GM21723 (cell line): ENCODE data around the gene AKNA.
A peak's percentile ranks its signal among the peaks of the same experiment; 100 is the strongest.

Source experiments
- ATAC-seq: cut with Tn5 transposase; IDR thresholded peaks from one replicate; pipeline ENCODE4 v1.9.1; 2021; ENCODE audit warnings: mild to moderate bottlenecking, moderate library complexity; ENCODE audit not compliant: unreplicated experiment

The AKNA gene

DNA sequence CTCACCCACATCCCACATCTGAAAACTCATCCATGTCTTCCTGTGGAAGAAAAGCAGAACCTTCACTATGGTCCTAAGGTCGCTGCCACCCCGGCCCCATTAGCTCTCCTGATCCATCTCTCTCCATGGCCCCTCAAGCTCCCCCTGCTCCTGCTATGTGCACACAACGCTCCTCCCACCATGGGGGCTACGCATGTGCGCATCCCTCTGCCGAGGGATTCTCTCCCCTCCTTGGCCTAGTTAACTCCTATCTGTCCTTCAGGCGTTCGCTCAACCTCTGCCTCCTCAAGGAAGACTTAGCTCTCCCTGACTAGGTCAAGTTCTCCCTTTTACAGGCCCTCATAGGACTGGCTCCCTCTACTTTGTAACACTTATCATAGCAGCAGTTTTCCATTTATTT lies 9.8 kb downstream of the AKNA start:
- no peak for ATAC-seq

DNA sequence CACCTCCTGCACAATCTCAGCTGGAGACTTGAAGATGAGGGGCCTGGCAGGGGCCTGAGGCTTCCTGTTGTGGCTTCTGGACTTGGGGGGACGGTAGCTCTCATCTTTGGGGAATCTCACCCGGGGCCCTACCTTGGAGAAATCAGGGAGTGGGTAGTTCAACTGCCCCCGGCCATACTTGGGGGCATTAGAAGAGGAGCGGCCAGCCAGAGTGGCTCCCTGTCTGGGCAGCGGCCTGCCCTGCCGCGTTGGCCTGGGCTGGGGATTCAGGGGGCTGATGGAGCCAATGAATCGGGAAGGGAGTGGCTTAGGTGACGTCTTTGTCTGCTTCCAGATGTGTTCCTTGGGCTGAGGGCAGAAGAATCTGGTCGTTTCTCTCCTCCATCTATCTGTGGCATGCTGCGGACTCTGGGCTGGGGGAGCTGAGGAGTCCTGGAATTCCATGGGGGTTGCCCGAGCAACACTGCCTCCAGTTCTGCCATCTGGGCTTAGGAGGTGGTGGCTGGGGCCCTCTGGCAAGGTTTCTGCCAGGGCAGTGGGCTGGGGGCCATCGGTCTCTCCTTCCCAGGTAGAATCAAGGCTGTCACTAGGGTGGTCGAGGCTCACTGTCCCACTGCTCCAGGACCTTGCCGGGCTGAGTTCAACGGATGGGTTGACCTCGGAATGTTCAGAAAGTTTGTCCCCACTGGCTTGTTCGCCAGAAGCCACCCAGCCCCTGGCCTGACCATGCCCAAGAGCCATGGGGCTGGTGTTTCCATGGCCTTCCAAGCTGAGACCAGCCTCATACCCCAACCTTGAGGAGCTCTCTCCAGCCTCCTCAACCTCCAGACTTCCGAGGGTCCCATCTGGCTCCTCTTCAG lies 11.0 kb downstream of the AKNA start:
- ATAC-seq = no peak

DNA sequence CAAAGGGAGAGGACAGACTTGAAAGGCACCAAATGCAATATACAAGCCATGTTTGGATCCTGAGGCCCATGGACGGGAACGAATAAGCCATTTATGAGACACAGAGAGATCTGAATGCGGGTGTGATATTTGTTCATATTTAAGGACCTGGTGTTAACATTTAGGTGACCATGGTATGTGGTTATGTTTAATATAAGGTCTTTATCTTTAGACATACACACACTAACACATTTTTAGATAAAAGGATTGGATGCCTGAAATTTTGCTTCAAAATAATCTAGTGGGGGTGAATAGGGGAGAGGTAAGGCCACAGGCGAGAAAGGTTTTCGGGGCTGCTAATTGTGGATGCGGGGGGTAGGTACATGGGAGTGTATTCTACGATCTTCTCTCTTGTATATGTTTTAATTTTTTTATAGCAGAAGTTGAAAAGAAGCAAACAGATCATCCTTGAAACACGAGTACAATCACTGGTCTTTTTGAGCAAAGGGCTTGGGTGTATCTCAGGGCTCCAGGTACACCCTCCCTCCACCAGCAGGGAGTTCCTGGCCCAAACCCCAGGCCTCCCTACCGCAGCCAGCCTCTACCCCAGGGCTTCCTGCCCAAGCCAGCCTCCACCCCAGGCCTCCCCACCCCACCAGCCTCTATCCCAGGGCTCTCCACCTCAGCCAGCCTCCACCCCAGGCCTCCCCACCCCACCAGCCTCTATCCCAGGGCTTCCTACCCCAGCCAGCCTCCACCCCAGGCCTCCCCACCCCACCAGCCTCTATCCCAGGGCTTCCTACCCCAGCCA lies 12.2 kb downstream of the AKNA start:
- ATAC-seq = no peak

DNA sequence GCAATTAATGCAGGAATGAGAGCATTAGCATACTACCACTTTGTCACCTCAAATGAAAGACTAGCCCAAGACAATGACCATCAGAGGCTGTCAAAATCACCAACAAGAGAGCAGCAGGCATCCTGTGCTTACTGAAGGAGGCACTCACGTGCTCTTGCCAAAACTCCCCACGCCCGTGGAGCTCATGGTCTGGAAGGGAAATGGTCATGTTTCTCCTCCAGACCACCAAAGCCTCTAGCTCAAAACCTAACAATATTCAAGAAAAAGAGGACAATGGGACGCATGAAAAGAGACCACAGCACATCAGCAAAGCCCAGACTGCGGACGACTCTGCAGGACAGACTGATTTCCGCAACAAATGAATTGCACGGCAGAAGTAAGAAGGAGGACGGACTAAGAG lies 12.8 kb downstream of the AKNA start:
- ATAC-seq = no peak

DNA sequence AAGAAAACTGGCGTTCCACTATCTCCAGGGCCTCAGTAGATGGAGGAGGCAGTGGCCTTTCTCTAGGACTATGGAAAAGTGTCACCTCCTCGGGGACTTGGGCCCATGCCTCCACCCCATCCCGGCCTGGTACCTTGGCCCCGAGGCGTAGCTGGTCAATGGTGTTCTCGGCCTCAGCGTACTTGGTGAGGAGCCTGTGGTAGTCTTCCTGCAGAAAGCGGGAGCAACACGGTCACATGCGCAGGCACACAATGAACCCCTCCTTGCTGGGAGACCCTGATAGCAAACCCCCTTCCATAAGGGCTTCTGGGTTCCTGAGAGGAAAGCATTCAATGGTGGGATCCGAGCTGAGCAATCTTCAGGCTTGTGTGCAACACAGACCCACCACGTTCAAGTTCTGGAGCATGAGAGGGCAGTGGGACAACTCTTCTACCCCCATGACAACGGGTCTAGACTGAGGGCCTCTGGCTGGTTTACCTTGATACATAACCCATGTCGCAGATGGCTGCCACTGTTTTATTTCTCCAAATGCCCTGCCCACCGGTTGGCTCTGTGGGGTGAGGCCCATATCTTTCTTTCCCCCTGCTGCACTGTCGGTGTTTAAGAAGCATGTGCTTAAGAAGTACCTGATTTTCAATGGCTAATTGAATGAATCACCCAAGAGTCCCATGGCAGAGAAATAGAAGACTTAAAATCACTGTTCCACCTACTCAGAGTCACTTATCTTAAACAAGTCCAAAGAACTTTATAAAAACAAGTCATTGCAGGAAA lies 13.6 kb downstream of the AKNA start:
- no peak for ATAC-seq

DNA sequence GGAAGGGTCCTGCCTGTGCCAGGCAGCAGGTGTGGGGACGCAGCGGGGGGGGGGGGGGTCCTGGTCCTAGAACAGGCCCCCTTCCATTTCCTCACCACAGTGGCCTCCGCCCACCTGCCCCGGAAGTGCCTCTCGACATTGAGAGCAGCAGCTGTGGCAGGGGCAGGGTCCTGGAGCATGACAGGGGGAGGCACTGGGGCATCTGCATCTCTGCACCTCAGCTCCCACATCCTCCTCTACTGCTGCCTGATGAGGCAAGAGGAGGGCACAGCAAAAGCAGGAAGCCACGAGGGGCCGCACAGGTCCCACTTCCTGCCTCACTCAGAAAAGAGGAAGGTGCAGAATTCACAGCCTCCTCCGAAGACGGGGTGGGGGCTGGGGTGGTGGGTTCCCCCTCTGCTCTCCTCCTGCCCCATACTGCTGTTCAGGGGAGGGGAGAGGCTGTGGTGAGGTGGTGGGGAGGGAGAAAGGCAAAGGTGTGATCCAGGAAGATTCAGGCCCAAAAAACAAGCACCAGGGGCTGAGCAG lies 14.8 kb downstream of the AKNA start:
- peak; percentile 95 for ATAC-seq

DNA sequence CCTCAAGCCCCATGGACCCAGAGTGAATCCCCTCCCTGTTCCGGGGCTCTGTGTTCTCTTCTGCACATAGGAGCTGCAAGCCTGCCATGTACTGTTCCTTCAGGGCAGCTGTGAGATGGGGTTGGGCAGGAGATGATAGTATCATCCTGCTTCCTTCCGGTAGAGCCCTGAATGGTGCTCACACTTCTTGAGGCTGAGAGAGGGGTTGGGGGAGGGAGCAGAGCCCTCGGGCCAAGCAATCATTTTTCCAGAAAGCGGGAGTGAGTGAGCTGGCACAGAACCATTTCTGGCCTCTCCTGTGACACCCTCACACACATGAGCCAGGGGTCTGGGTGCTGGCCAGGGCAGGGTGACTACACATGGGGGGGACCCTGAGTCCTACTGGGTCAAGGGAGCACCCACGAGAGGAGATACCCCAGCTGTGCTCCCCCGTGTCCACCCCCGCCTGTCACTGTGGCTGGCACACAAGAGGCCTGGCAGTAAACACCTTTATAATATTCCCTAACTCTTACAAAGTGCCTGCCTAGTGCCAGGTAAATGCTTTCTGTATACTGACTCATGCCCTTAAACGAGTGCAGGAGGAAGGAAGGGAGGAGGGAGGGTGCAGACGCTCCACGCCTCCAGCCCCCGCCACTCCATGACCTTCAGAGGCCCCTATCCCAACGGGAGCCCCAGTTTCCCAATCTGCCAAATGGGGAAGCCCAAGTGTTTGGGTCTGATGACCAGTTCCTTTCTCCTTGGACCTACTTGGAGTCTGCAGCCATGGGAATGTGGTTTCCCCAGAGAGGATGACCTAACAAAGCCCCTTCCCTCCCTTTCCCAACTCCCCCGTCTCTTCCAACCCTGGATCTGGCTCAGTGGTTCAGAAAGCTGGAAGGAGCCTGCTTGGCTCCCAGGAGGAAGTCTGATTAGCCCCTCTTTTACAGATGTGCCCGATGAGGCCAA lies 15.5 kb downstream of the AKNA start:
- ATAC-seq = no peak

DNA sequence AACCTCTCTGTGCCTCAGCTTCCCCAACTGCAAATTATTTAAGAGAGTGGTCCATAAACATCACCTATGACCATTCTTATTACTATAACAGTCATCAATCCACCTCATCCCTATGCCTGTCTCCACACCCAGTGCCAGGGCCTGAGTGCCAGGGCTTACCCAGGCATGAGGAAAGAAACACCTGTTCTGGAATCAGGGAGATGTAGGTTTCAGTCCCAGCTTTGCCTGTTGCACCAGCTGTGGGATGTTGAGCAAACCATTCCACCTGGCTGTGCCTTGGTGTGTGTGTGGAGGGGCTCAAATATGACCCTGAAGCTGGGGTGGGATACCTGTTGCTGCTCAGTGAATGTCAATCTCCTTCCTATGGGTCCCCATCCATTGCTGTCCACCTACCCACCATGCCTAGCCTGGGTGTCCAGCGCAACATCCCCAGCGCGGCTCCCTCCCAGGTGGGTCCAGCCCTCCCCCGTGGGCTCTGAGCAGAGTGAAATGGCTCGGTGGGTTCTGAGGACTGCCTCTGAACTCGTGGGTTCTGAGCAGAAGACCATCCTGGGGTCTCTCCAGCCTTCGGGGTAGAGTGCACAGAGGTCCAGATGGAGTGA lies 16.3 kb downstream of the AKNA start:
- ATAC-seq = no peak

DNA sequence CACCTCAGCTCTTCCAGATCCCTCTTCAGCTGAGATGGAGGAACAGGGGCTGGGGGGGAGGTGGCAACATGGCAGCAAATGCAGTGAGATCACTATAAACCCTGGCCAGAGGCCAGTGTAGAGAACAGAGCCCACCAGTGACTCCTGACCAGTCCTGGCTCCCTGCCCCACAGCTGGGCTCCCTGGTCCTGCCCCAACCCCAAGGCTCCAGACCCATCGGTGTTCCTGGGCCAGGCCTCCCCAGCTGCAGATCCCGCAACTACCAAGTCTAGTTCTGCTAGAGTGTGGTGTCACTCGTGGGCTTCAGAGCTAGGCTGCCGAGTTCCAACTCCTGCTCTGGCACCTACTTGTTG lies 16.8 kb downstream of the AKNA start:
- ATAC-seq = no peak

DNA sequence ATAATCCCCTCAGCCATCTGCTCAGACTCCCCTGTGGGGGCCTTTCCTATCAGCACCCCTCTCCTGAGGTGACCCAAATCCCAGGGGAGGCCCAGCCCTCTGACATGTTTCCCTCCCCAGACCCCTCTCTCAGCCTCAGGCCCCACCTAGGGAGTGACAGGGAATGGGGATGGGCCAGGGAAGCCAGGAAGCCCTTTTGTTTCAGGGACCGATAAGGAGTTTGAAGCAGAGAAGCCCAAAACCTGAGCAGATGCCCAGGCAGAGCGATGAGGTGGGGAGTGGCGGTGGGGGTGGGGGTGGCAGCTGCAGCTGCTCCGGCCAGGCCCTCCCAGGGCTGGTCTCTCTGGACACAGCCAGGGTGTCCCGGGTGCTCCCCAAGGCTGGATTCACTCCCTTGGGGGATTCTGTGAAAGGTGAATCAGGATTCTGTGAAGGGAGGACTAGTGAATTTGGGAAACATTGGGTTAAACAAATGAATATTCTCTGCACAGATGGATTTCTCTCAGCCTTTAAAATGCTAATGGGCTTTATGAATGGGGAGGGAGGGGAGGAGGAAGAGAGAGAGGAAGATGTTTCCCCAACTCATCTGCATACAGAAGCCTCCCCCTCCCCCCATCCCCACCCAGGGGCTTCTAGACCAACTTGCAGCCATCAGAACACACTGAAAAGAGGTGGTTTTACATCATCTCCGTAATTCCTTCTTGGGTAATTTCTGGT lies 17.4 kb downstream of the AKNA start:
- no peak for ATAC-seq

DNA sequence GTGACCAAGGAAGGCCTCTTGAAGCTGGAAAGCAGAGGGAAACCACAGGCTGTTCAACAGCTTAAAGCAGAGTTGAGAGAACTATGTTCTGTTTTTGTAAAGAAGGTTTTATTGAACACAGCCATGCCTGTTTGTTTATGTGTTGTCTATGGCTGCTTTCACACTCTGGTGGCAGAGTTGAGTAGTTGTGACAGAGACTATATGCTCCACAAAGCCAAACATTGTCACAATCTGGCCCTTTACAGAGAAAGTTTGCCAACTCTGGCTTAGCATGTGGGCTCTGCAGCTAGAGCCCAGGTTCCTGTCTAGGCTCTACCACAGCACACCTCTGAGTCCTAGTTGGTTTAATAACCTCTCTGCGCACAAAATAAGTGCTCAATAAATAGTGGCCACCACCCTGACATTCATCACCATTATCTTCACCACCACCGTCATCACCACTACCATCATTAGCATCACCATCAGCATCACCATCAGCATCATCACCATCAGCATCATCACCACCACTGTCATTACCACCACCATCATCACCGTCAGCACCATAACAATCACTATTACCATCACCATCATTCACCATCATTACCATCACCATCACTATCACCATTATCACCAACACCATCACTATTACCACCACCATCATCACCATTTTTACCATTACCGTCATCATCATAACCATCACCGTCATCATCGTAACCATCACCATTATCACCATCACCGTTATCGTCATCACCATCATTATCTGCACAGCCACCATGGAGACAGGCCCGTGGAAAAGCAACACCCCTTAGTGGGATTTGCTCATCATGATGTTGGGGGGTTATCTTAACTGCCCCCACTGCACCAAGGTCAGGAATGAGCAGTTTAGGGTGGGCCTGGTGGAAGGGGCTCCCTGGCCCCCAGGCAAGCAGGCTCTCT lies 18.3 kb downstream of the AKNA start:
- ATAC-seq = no peak

DNA sequence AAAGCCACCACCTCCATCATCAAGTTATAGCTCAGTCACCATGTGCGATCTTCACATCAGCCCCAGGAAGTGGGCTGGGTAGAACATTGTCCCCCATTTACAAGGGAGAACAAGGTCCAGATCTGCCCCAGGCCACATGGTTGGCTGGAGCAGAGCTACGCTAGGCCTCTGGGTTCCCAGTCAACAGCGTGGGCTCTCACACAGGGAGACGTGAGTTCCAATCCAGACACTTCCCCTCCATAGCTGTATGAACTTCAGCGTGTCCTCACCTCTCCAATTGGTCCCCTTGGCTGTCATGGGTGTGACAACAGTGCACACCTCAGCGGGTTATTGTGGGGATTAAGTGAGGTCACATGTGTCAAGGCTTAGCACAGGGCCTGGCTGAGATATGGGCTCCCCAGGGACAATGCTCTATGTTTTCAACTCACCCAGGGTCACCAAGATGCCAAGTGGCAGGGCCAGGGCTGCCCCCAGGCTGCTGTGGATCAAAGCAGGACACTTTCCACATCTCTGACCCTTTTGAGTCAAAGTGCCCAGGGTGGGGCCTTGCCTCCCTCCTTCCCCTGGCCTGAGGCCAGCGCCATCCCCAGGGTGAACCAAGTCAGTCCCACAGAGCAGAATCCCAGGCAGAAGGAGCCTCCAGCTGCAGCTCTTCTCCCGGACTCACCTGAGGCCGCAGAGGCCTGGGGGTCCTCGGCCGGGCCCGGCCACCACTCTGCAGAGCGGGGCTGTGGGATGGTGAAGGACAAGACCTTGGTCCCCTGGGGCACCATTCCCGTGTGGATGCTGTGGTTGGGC lies 19.8 kb downstream of the AKNA start:
- no peak for ATAC-seq

DNA sequence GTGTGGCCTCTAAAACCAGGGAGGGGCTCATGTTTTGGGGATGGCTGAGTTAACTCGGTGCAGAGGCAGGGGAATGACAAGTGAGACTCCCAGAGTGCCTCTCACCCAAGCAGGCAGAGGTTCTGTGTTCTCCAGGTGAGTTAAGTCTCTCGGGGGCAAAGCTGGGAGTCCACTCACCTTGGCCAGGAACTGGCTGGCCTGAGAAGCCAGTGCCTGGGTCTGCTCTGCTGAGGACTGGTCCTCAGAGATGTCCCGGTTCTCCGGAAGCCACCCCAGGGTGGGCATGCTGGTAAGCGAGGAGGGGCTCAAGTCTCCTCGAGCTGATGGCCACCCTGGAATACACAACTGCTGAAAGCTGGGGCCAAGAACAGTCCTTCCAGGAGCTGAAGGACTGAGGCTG lies 20.4 kb downstream of the AKNA start:
- ATAC-seq = no peak

DNA sequence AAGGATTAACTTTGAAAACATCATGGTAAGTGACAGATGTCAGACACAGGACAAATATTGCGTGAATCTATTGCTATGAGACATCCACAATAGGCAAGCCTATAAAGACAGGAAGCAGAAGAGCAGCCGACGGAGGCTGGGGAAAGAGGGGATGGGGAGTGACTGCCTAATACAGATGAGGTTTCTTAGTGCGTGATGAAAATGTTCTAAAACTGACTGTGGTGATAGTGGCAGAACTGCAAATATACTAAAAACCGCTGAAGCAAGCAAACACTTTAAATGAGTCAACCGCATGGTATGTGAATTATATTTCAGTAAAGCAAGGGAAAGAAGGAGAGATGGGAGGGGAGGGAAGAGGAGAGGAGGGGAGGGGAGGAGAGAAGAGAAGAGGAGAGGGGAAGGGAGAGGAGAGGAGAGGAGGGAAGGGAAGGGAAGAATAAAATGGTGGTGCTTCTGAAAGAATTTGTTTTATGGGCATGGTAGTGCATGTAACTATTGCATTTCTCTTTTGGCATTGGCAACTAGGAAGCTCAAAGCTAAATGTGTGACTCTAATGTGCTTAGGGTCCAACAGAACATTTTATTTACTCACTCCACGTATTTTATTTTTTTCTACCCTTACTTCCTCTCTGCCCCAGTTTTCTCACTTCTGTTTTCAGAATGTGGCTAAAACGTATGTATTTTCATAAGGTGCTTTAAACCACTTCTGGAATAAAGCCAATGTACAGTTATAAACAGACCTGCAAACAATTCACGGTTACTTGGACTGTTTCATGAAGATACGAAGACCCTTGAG lies 21.3 kb downstream of the AKNA start:
- peak; percentile 53 for ATAC-seq

DNA sequence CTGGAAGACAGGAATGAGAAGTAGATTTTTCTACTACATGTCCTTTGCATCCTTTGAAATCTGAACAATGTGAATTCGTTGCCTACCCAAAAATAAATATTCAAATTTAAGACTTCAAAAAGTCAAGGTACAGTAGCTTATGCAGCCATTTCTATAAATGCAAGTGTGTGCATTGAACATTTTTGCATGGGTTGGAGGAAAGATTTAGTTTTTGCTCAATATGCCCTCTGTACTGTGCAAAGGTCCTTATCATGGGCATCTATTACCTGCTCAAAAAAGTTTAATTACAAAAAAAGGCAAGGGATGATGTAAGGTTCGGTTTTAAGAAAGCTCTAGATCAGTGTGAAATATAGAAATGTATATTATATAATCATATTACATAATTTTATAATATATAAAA lies 22.6 kb downstream of the AKNA start:
- no peak for ATAC-seq
